Thymus (tissue), 11 donors: Measurements from ENCODE around the gene PRDM16. TPM values are rescaled to one million over a fixed set of nuclear protein-coding genes. Genes with fewer than 3 reads are reported as not detected.

ENCODE experiments used
- DNase-seq, 9 donors: peaks; one replicate each; pipeline ENCODE4 v3.0.0-alpha.2; 2013; ENCODE audit warnings: low spot score in 9 of 9, low read depth in 6 of 9, missing footprints in 1 of 9
- H3K27ac ChIP-seq, 2 donors: one replicate each; pipeline ENCODE4 v1.5.1; 2013; ENCODE audit warnings: control low read depth in 1 of 2, low read depth in 1 of 2, low read length in 1 of 2, mild to moderate bottlenecking in 1 of 2, moderate library complexity in 1 of 2
- H3K27me3 ChIP-seq, 2 donors: one replicate each; pipeline ENCODE4 v1.5.1; 2013; ENCODE audit warnings: low read length in 1 of 2; ENCODE audit not compliant: control insufficient read depth in 2 of 2, insufficient read depth in 1 of 2
- H3K36me3 ChIP-seq, 2 donors: one replicate each; pipeline ENCODE4 v1.5.1; 2013; ENCODE audit warnings: low read length in 1 of 2, mild to moderate bottlenecking in 1 of 2, moderate library complexity in 1 of 2; ENCODE audit not compliant: control insufficient read depth in 2 of 2, insufficient read depth in 2 of 2
- H3K4me1 ChIP-seq, 2 donors: one replicate each; pipeline ENCODE4 v1.5.1; 2013; ENCODE audit warnings: low read length in 2 of 2; ENCODE audit not compliant: control insufficient read depth in 2 of 2, insufficient read depth in 2 of 2
- H3K4me3 ChIP-seq, 2 donors: one replicate each; pipeline ENCODE4 v1.5.1; 2013; ENCODE audit warnings: low read length in 2 of 2, control low read depth in 1 of 2, mild to moderate bottlenecking in 1 of 2
- H3K9me3 ChIP-seq, 2 donors: one replicate each; pipeline ENCODE4 v1.5.1; 2013; ENCODE audit warnings: low read length in 1 of 2, mild to moderate bottlenecking in 1 of 2; ENCODE audit not compliant: control insufficient read depth in 2 of 2, insufficient read depth in 1 of 2
- WGBS: extraction: QIAGEN DNeasy Blood & Tissue Kit; methylation state at CpG from one replicate; pipeline ENCODE4 v1.1.7; 2013; 5-methylcytosine and 5-hydroxymethylcytosine counted together
- polyA plus RNA-seq: library from polyadenylated mRNA; stranded (reverse); fragments of 200-250 nt; gene quantifications from one replicate; pipeline ENCODE4 v1.2.3, GENCODE V29; 2013
- total RNA-seq: library from RNA; stranded (reverse); fragments of 120-200 nt; gene quantifications from one replicate; pipeline ENCODE4 v1.2.4, GENCODE V29; 2013
- donor health status: healthy.

The PRDM16 gene
- total and polyA plus RNA-seq, 2 donors, result 0.09 to 0.55 TPM

DNA sequence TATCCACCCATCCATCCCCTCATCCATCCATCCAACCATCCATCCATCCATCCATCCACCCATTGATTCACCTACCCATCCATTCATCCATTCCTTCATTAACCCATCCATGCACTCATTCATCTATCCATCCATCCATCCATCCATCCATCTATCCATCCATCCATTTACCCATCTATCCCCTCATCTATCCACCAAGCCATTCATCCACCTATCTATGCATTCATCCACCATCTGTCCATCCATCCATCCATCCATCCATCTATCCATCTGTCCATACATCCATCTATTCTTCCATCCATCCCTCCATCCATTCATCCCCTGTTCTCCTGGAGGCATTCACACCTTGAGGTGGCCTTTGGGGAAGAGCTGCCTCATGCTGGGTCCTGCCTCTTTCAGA, 107.0 kb downstream of the PRDM16 start:
- DNase-seq, result no peak
- H3K9me3 ChIP-seq, result peaks cover 2 to 7% of the 10 kb centered on the region in 2 donors

GRCh38 chr1:3176820-3177219, 107.8 kb downstream of the PRDM16 start:
- Histone ChIP-seq H3K4me1 (peaks cover 0 to 3% of the 10 kb centered on the region in 2 donors), H3K27me3 (peaks cover 2 to 4% of the 10 kb centered on the region in 2 donors), H3K36me3 (no peaks in the 10 kb centered on the region), H3K9me3 (peaks cover 2 to 8% of the 10 kb centered on the region in 2 donors), H3K4me3 (no peak overlapping the region), H3K27ac (no peak overlapping the region)
- 96% methylated on average over 2 of the region's 2 CpGs for WGBS
- no peak for DNase-seq

More for the DNA sequence above, 107.0 kb downstream of the PRDM16 start:
- no peaks in the 10 kb centered on the region for H3K36me3 ChIP-seq
- H3K4me1 ChIP-seq, result peaks cover 0 to 3% of the 10 kb centered on the region in 2 donors
- H3K4me3 ChIP-seq, result no peak overlapping the region
- H3K27ac ChIP-seq, result no peak overlapping the region
- peaks cover 3 to 12% of the 10 kb centered on the region in 2 donors for H3K27me3 ChIP-seq

- Histone ChIP-seq H3K27me3 (peaks cover 5 to 14% of the 10 kb centered on the region in 2 donors), H3K9me3 (peaks cover 2 to 8% of the 10 kb centered on the region in 2 donors), H3K36me3 (no peaks in the 10 kb centered on the region), H3K4me1 (peaks cover 0 to 3% of the 10 kb centered on the region in 2 donors), H3K4me3 (no peak overlapping the region), H3K27ac (no peak overlapping the region)
- 93% methylated on average over 16 of the region's 16 CpGs for WGBS
- DNase-seq, result no peak
These were observed 109.3 kb downstream of the PRDM16 start for GRCh38 chr1:3178279-3178678.

DNA sequence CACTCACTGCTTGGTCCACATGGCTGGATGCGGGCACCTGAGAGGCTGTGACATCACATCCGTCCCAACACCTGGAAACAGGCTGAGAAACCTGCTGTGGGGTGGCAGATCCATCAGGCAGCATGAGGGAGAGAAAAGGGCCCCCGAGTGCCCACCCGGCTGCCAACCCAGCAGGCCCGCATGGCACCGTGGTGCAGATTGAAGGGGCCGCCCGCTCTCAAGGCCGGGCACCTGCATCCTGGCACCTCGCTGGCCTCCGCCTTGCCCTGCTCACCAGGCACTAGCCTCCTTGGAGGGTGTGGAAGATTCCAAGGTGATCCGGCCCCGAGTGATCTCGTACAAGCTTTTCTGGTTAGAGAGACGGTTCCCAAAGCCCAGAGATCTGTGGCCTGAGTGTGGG, 110.5 kb downstream of the PRDM16 start:
- DNase-seq, result no peak
- peaks cover 2 to 8% of the 10 kb centered on the region in 2 donors for H3K9me3 ChIP-seq
- no peaks in the 10 kb centered on the region for H3K36me3 ChIP-seq
- peaks cover 5 to 26% of the 10 kb centered on the region in 2 donors for H3K27me3 ChIP-seq
- WGBS, result 88% methylated on average over 15 of the region's 15 CpGs
- no peaks in the 10 kb centered on the region for H3K4me1 ChIP-seq
- no peak overlapping the region for H3K27ac ChIP-seq
- no peak overlapping the region for H3K4me3 ChIP-seq

DNA sequence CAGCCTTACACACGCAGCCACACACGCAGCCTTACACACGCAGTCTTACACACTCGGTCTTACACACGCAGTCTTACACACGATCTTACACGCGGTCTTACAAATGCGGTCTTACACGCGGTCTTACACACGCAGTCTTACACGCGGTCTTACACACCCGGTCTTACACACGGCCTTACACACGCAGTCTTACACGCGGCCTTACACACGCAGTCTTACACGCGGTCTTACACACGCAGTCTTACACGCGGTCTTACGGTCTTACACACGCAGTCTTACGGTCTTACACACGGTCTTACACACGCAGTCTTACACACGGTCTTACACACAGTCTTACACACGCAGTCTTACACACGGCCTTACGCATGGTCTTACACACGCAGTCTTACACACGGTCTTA, 111.9 kb downstream of the PRDM16 start:
- Histone ChIP-seq H3K9me3 (peaks cover 2 to 8% of the 10 kb centered on the region in 2 donors), H3K36me3 (no peaks in the 10 kb centered on the region), H3K27me3 (peaks cover 4 to 34% of the 10 kb centered on the region in 2 donors), H3K4me1 (no peaks in the 10 kb centered on the region), H3K27ac (no peak overlapping the region), H3K4me3 (no peak overlapping the region)
- DNase-seq, result no peak
- WGBS, result 93% methylated on average over 36 of the region's 36 CpGs

DNA sequence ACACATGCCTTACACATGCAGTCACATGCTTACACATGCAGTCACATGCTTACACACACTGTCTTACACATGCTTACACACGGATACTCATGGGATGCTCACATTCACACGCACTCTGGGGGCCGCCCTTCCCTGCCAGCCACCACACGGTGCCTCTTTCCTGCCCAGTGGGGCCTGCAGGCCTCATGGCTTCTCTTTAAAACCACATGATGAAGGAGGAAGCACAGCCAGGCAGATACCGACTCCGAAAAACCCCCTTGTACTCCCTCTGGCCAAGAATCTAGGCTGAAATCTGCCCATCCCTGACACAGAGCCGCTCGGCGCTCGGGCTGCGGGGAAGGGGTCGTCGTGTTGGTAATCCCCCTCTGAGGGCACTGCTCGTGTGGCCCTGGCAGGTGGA, 113.0 kb downstream of the PRDM16 start:
- no peak overlapping the region for H3K27ac ChIP-seq
- H3K9me3 ChIP-seq, result peaks cover 2 to 8% of the 10 kb centered on the region in 2 donors
- no peak for DNase-seq
- no peaks in the 10 kb centered on the region for H3K36me3 ChIP-seq
- no peak overlapping the region for H3K4me3 ChIP-seq
- no peaks in the 10 kb centered on the region for H3K4me1 ChIP-seq
- H3K27me3 ChIP-seq, result peaks cover 4 to 35% of the 10 kb centered on the region in 2 donors
- 49% methylated on average over 14 of the region's 14 CpGs for WGBS

GRCh38 chr1:3183411-3183810, 114.4 kb downstream of the PRDM16 start:
- 18% methylated on average over 13 of the region's 13 CpGs for WGBS
- H3K36me3 ChIP-seq, result no peaks in the 10 kb centered on the region
- H3K27me3 ChIP-seq, result peaks cover 4 to 35% of the 10 kb centered on the region in 2 donors
- H3K9me3 ChIP-seq, result peaks cover 2 to 8% of the 10 kb centered on the region in 2 donors
- H3K27ac ChIP-seq, result no peak overlapping the region
- H3K4me3 ChIP-seq, result no peak overlapping the region
- H3K4me1 ChIP-seq, result no peaks in the 10 kb centered on the region
- DNase-seq, result no peak

DNA sequence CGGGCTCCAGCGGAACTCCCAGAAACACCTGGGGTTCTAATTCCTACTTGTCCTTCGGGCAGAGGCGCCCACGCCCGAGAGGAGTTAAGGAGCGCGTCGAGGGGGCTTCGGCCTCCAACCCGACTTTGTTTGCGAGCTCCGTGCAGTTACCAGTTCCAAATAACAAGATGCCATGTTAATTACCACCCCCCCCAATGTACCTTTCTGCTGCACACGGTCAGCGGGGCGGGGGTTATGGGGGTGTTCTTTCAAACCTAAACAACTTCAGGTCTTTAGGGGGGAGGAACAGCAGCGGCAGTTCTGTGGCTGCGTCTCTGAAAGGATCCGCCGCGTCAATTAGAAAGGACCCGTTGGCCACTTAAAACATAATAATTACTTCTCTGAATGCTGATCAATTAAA, 114.8 kb downstream of the PRDM16 start:
- 36% methylated on average over 22 of the region's 22 CpGs for WGBS
- no peak for DNase-seq
- peaks cover 4 to 35% of the 10 kb centered on the region in 2 donors for H3K27me3 ChIP-seq
- H3K4me3 ChIP-seq, result no peak overlapping the region
- H3K9me3 ChIP-seq, result peaks cover 2 to 8% of the 10 kb centered on the region in 2 donors
- no peaks in the 10 kb centered on the region for H3K36me3 ChIP-seq
- H3K4me1 ChIP-seq, result no peaks in the 10 kb centered on the region
- H3K27ac ChIP-seq, result no peak overlapping the region

DNA sequence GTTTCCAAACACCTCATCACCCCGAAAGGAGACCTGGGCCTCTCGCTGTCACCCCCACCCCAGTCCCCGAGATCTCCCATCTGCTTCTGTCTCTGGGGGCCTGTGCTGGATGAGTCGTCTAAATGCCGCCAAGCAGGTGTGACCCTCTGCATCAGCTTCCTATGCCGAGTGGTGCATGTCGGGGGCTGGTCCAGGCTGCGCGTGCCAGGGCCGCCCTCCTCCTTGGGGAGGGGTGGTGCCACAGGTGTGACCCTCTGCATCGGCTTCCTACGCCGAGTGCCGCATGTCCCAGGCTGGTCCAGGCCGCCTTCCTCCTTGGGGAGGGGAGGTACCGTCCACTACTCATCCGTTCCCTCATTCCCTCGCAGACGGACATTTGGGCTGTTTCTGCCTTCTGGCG, 115.7 kb downstream of the PRDM16 start:
- H3K4me3 ChIP-seq, result no peak overlapping the region
- DNase-seq, result no peak
- no peaks in the 10 kb centered on the region for H3K4me1 ChIP-seq
- no peak overlapping the region for H3K27ac ChIP-seq
- WGBS, result 93% methylated on average over 20 of the region's 20 CpGs
- peaks cover 4 to 35% of the 10 kb centered on the region in 2 donors for H3K27me3 ChIP-seq
- peaks cover 2 to 8% of the 10 kb centered on the region in 2 donors for H3K9me3 ChIP-seq
- no peaks in the 10 kb centered on the region for H3K36me3 ChIP-seq
